GM18502 (cell line): Measurements from ENCODE around the gene MORN3.

Source experiments
- ATAC-seq: cut with Tn5 transposase; IDR thresholded peaks from one replicate; pipeline ENCODE4 v1.9.1; 2021; ENCODE audit warnings: mild to moderate bottlenecking; ENCODE audit not compliant: unreplicated experiment, poor library complexity

The MORN3 gene

DNA sequence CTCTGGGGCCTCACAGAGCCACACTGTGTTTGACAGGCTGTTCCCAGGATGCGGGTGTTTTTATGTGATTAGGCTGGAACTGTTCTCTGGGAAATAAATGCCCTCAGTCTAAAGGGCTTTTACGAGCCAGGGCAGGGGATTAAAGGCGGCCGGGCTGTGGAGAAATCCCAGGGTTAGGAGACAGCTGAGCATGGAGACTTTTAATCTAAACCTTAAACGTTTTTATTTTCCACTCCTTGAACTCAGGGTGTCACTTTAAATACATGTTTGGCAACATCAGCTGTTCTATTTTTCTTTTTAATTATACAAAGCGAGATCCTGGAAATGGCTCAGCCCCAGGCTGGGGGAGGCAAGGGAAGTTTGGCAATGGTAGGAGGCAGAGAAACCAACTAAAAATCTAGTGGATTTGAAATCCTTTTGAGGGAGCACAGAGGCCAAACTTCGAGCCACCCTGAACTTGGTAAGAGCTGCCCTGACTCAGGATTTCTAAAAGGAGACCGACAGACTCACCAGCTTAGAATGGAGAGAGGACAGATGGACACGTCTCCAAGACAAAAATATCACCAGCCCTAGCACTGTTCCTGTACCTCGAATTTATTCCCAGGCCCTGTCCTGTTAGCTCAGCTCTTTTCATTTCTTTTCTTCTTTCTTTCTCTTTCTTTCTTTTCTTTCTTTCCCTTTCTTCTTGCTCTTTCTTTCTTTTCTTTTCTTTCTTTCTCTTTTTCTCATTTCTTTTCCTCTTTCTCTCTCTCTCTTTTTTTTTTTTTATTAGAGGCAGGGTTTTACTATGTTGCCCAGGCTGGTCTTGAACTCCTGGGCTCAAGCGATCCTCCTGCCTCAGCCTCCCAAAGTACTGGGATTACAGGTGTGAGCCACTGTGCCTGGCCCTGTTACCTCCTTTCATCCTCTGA is 59.0 kb downstream of the MORN3 start:
- ATAC-seq = no peak

DNA sequence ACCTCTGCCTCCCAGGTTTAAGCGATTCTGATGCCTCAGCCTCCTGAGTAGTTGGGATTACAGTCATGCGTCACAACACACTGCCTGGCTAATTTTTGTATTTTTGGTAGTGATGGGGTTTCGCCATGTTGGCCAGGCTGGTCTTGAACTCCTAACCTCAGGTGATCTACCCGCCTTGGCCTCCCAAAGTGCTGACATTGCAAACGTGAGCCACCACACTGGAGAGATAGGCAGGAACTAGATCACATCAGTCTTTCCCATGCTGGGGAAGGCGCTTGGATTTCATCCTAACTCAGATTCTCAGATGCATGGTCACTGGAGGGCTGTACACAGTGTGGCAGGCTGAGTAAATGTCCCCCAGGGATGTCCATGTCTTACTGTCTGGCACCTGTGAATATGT is 61.2 kb downstream of the MORN3 start:
- ATAC-seq = no peak

DNA sequence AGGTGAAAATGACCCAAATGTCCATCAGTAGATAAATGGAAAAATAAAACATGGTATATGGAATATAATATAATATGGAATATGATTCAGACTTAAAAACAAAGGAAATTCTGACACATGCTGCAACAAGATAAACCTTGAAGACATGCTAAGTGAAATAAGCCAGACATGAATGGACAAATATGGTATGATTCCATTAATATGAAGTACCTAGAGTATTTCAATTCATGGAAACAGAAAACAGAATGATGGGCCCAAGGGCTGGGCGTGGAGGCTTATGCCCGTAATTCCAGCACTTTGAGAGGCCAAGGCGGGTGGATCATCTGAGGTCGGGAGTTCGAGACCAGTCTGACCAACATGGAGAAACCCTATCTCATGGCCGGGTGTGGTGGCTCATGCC is 65.9 kb downstream of the MORN3 start:
- no peak for ATAC-seq

DNA sequence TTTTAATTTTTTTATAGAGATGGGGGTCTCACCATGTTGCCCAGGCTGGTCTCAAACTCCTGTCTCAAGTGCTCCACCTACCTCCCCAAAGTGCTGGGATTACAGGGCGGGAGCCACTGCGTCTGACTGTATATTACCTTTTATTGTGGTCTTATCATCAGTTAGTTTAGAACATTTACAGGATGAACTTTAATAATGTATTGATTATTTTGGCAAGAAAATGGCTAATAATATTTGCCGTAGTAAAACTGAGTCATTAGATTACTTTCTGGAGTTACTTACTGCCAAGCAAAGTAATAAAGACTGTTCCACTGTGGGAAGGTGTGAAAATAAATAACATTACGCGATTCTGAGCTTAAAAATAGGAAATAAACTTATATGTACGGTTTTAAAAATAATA is 66.7 kb downstream of the MORN3 start:
- no peak for ATAC-seq

DNA sequence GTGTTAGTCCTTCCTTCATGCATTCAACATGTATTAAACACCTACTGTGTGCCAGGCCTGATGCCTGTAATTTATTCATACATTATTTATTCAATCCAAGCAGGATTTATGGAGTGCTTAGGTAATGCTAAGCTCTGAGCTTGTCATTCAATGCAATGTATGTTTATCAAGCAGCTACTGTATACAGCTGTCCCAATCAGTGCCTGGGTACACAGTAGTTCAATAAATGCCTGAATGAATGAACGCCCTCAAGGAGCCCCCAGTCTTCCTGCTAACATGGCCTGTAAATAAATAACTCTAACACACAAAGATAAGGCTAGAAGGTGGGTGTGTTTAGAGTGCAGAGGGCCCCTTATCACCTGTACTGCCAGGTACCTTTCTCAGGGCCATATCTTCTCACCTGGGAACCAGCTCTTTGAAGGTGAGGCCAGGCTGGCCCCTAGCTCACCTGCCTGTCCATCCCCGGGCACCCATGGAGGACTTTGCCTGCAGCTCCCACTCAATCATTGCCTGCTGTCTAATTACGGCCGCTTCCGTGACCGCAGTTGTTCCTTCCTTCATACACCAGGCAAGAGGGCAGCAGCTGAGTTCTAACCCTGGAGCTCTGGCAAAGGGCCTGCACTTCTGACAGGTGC is 68.6 kb downstream of the MORN3 start:
- no peak for ATAC-seq
